B cell (primary cell): ENCODE results near the gene SNPH. TPM values are rescaled to one million over a fixed set of nuclear protein-coding genes. Genes with fewer than 3 reads are reported as not detected.

ENCODE experiments used
- ATAC-seq: fragments of 200-7000 bp; cut with Tn5 transposase; one replicate; pipeline ENCODE4 v1.10.0; 2021; ENCODE audit warnings: low read depth, mild to moderate bottlenecking, moderate number of reproducible peaks, moderate library complexity
- CTCF ChIA-PET: fragments of 350-600 bp; sonication (Branson Sonifier 250); formaldehyde crosslinking; loops from one replicate; lab custom pipeline; 2021; ENCODE audit warnings: antibody characterized with exemption, inconsistent platforms; lab: Charles Lee
- POLR2A ChIA-PET: fragments of 350-600 bp; sonication (Branson Sonifier 250); formaldehyde crosslinking; loops from one replicate; lab custom pipeline; 2021; ENCODE audit warnings: antibody characterized with exemption; lab: Charles Lee
- DNase-seq: peaks from one replicate; pipeline ENCODE4 v3.0.0; 2013
- H2AFZ ChIP-seq: 2 replicates; pipeline ENCODE4 v1.6.1; 2012; ENCODE audit warnings: mild to moderate bottlenecking, low read depth, low read length; ENCODE audit not compliant: insufficient read depth, poor library complexity, severe bottlenecking
- H3K27ac ChIP-seq, 2 donors: 1 replicate in 1 of 2; 2 replicates in 1 of 2; pipeline ENCODE4 v1.5.1; 2012 to 2013; ENCODE audit warnings: low read length in 2 of 2, mild to moderate bottlenecking in 2 of 2, moderate library complexity in 1 of 2
- H3K27me3 ChIP-seq, 4 experiments: fragments of 200-600 bp in 1 of 4; sonication (generic) in 1 of 4; replicated peaks in 1 of 4; 1 replicate in 2 of 4; 2 replicates in 2 of 4; pipeline versions ENCODE4 v1.6.1 to v1.7.0; 2013 to 2016; ENCODE audit warnings: low read length in 3 of 4, mild to moderate bottlenecking in 2 of 4, mixed read lengths in 1 of 4, moderate library complexity in 1 of 4; ENCODE audit not compliant: insufficient read depth in 4 of 4, control insufficient read depth in 3 of 4; ENCODE audit errors: control extremely low read depth in 1 of 4
- H3K36me3 ChIP-seq, 2 experiments: replicated peaks in 1 of 2; 1 replicate in 1 of 2; 2 replicates in 1 of 2; pipeline versions ENCODE4 v1.6.1 to v1.7.1; 2013; ENCODE audit warnings: low read length in 1 of 2; ENCODE audit not compliant: insufficient read depth in 2 of 2, control insufficient read depth in 1 of 2; ENCODE audit errors: control extremely low read depth in 1 of 2, extremely low read depth in 1 of 2
- H3K4me1 ChIP-seq, 2 donors: fragments of 200-600 bp in 1 of 2; sonication (generic) in 1 of 2; 1 replicate in 1 of 2; 2 replicates in 1 of 2; pipeline versions ENCODE4 v1.5.1 to v1.6.1; 2013 to 2017; ENCODE audit warnings: low read length in 2 of 2; ENCODE audit not compliant: control insufficient read depth in 2 of 2, insufficient read depth in 2 of 2
- H3K4me2 ChIP-seq: replicated peaks from 2 replicates; pipeline ENCODE3; 2012; ENCODE audit warnings: mild to moderate bottlenecking, low read depth, low read length; ENCODE audit not compliant: poor library complexity, severe bottlenecking
- H3K4me3 ChIP-seq, 5 experiments: fragments of 200-600 bp in 1 of 5; sonication (generic) in 1 of 5; 1 replicate in 3 of 5; 2 replicates in 2 of 5; pipeline versions ENCODE4 v1.5.1 to v1.7.0; 2011 to 2016; ENCODE audit warnings: low read length in 4 of 5, mild to moderate bottlenecking in 4 of 5, low read depth in 2 of 5, control low read depth in 1 of 5, moderate library complexity in 1 of 5; ENCODE audit not compliant: insufficient read depth in 1 of 5; ENCODE audit errors: control extremely low read depth in 1 of 5, extremely low read depth in 1 of 5
- H3K79me2 ChIP-seq: fragments of 200-600 bp; sonication (generic); one replicate; pipeline ENCODE4 v1.6.0; 2016; ENCODE audit warnings: low read length; ENCODE audit not compliant: control insufficient read depth, insufficient read depth
- H3K9ac ChIP-seq: fragments of 200-600 bp; sonication (generic); 2 replicates; pipeline ENCODE4 v1.6.1; 2017; ENCODE audit warnings: mild to moderate bottlenecking, low read length, moderate library complexity
- H3K9me3 ChIP-seq, 3 donors: one replicate each; pipeline versions ENCODE4 v1.6.1 to v1.7.1; 2013; ENCODE audit warnings: low read length in 2 of 3; ENCODE audit not compliant: control insufficient read depth in 2 of 3, insufficient read depth in 1 of 3; ENCODE audit errors: control extremely low read depth in 1 of 3
- H4K20me1 ChIP-seq: 2 replicates; pipeline ENCODE4 v1.6.0; 2012; ENCODE audit warnings: mild to moderate bottlenecking, low read length; ENCODE audit not compliant: insufficient read depth, control insufficient read depth, poor library complexity, severe bottlenecking
- H3K27ac Mint-ChIP-seq: one replicate; pipeline ENCODE4 v1.8.0; 2021; ENCODE audit warnings: mixed read lengths
- H3K27me3 Mint-ChIP-seq: one replicate; pipeline ENCODE4 v1.8.0; 2021; ENCODE audit warnings: mixed read lengths
- H3K4me1 Mint-ChIP-seq: one replicate; pipeline ENCODE4 v1.8.0; 2021; ENCODE audit warnings: mixed read lengths
- H3K4me3 Mint-ChIP-seq: one replicate; pipeline ENCODE4 v1.8.0; 2021; ENCODE audit warnings: mixed read lengths
- H3K9me3 Mint-ChIP-seq: one replicate; pipeline ENCODE4 v1.8.0; 2022; ENCODE audit warnings: mixed read lengths; ENCODE audit not compliant: insufficient read depth
- CTCF ChIP-seq: fragments of 200-600 bp; IDR thresholded peaks from one replicate; pipeline ENCODE4 v1.8.0; 2022; ENCODE audit warnings: antibody characterized with exemption, mild to moderate bottlenecking
- EZH2 ChIP-seq: IDR thresholded peaks from 2 replicates; pipeline ENCODE4 v1.6.1; 2012; ENCODE audit warnings: borderline replicate concordance, low read depth, mild to moderate bottlenecking, moderate library complexity, low read length; ENCODE audit not compliant: insufficient read depth, poor library complexity, severe bottlenecking
- whole genome bisulfite sequencing: methylation state at CpG from one replicate; pipeline ENCODE4 v1.1.5; 2013; ENCODE audit warnings: missing lambda C conversion rate; ENCODE audit not compliant: insufficient coverage; 5-methylcytosine and 5-hydroxymethylcytosine counted together
- intact Hi-C: fragments of 100-400 bp; cut with micrococcal nuclease; formaldehyde crosslinking; loops from one replicate; pipeline ENCODE4 v1.10.0; 2022
- polyA plus RNA-seq: library from polyadenylated mRNA; depleted of rRNA; stranded (reverse); fragments of >200 nt; gene quantifications from 2 replicates; pipeline ENCODE4 v1.2.3, GENCODE V29; 2012
- total RNA-seq, 2 donors: library from RNA; stranded (reverse); fragments of 120-200 nt in 1 of 2; gene quantifications; 1 replicate in 1 of 2; 2 replicates in 1 of 2; pipeline versions ENCODE4 v1.2.3 to v1.2.4, GENCODE V29; 2013 to 2022

Gene SNPH
- total and polyA plus RNA-seq, 2 donors (not counting 1 experiment from before 2014, with no cell fraction given): 0.67 to 3.0 TPM

- no peaks in the 10 kb centered on the region for H3K27me3 ChIP-seq
- intact Hi-C loops: no loop called here
- H3K4me1 Mint-ChIP-seq: no peaks in the 10 kb centered on the region
- no peak overlapping the region for H3K4me2 ChIP-seq
- H3K36me3 ChIP-seq: no peaks in the 10 kb centered on the region
- no peaks in the 10 kb centered on the region for H3K79me2 ChIP-seq
- WGBS: 92% methylated on average over 8 of the region's 8 CpGs
- no peak overlapping the region for H3K27ac Mint-ChIP-seq
- CTCF ChIA-PET: no interaction called here
- no peak overlapping the region for H2AFZ ChIP-seq
- H3K27me3 Mint-ChIP-seq: no peaks in the 10 kb centered on the region
- no peak overlapping the region for H3K4me3 ChIP-seq
- H3K9me3 ChIP-seq: no peaks in the 10 kb centered on the region
- no peaks in the 10 kb centered on the region for H4K20me1 ChIP-seq
- H3K27ac ChIP-seq: no peak overlapping the region
- no peaks in the 10 kb centered on the region for H3K9me3 Mint-ChIP-seq
- no peak overlapping the region for H3K9ac ChIP-seq
- ATAC-seq (no peak), DNase-seq (no peak)
- no peak overlapping the region for H3K4me3 Mint-ChIP-seq
- TF ChIP-seq EZH2 (no peak), CTCF (no peak)
- POLR2A ChIA-PET: interaction anchor here (0.6 kb wide), 1 partner anchor 203 kb away, joined by 3 read pairs; no protein-coding TSS in a partner anchor
- H3K4me1 ChIP-seq: no peaks in the 10 kb centered on the region
These were observed 28.4 kb downstream of the SNPH start for GRCh38 chr20:1294497-1294896.

- Histone ChIP-seq H3K4me3 (no peak overlapping the region), H3K4me2 (no peak overlapping the region), H3K9me3 (no peaks in the 10 kb centered on the region), H3K27me3 (no peaks in the 10 kb centered on the region), H3K9ac (no peak overlapping the region), H3K79me2 (no peaks in the 10 kb centered on the region), H4K20me1 (no peaks in the 10 kb centered on the region), H2AFZ (no peak overlapping the region), H3K4me1 (no peaks in the 10 kb centered on the region), H3K36me3 (no peaks in the 10 kb centered on the region), H3K27ac (no peak overlapping the region)
- DNase-seq: no peak
- no peak for ATAC-seq
- intact Hi-C loops: no loop called here
- 92% methylated on average over 20 of the region's 20 CpGs for WGBS
- ChIA-PET POLR2A (no interaction called here), CTCF (no interaction called here)
- Mint-ChIP-seq H3K27ac (no peak overlapping the region), H3K4me1 (no peaks in the 10 kb centered on the region), H3K9me3 (no peaks in the 10 kb centered on the region), H3K27me3 (no peaks in the 10 kb centered on the region), H3K4me3 (no peak overlapping the region)
- TF ChIP-seq CTCF (no peak), EZH2 (no peak)
These were observed 29.3 kb downstream of the SNPH start for GRCh38 chr20:1295276-1295930.
